Right renal pelvis (tissue), 4 donors: ENCODE measurements around the gene ARHGEF10L. TPM values are rescaled to one million over a fixed set of nuclear protein-coding genes. Genes with fewer than 3 reads are reported as not detected.

Source experiments
- DNase-seq, 4 donors: peaks; one replicate each; pipeline ENCODE4 v3.0.0-alpha.2; 2013; ENCODE audit warnings: low read depth in 4 of 4, low spot score in 3 of 4, missing footprints in 1 of 4
- polyA plus RNA-seq, 4 donors: library from polyadenylated mRNA; unstranded; fragments of 120-200 nt; gene quantifications; one replicate each; pipeline ENCODE4 v1.2.1, GENCODE V29; 2013; ENCODE audit not compliant: insufficient read length in 4 of 4

Gene ARHGEF10L
- polyA plus RNA-seq, 4 donors: 40.6 to 51.3 (median 44.6) TPM

GRCh38 chr1:17546946-17547670, 7.6 kb downstream of the ARHGEF10L start:
- DNase-seq: no peak

- DNase-seq: no peak
Measured at GRCh38 chr1:17549384-17549783, 9.9 kb downstream of the ARHGEF10L start.

GRCh38 chr1:17550729-17551584, 11.5 kb downstream of the ARHGEF10L start:
- no peak for DNase-seq

- DNase-seq: no peak
Measured at GRCh38 chr1:17551755-17552234, 12.3 kb downstream of the ARHGEF10L start.

GRCh38 chr1:17553975-17554700, 14.6 kb downstream of the ARHGEF10L start:
- DNase-seq: no peak

GRCh38 chr1:17554954-17555353, 15.5 kb downstream of the ARHGEF10L start:
- no peak for DNase-seq

GRCh38 chr1:17557986-17558385, 18.5 kb downstream of the ARHGEF10L start:
- no peak for DNase-seq

GRCh38 chr1:17558541-17558940, 19.0 kb downstream of the ARHGEF10L start:
- no peak for DNase-seq

- DNase-seq: no peak
Measured at GRCh38 chr1:17558954-17559614, 19.6 kb downstream of the ARHGEF10L start.

GRCh38 chr1:17559615-17560419, 20.3 kb downstream of the ARHGEF10L start:
- peak in 1 of 4 donors; percentile 75 for DNase-seq

GRCh38 chr1:17561247-17561548, 21.7 kb downstream of the ARHGEF10L start:
- DNase-seq: no peak

- no peak for DNase-seq
Measured at GRCh38 chr1:17561561-17561985, 22.1 kb downstream of the ARHGEF10L start.

GRCh38 chr1:17562375-17562774, 22.9 kb downstream of the ARHGEF10L start:
- no peak for DNase-seq

GRCh38 chr1:17563494-17564281, 24.2 kb downstream of the ARHGEF10L start:
- no peak for DNase-seq

GRCh38 chr1:17564458-17565393, 25.2 kb downstream of the ARHGEF10L start:
- DNase-seq: no peak

- no peak for DNase-seq
Measured at GRCh38 chr1:17565461-17566252, 26.2 kb downstream of the ARHGEF10L start.

GRCh38 chr1:17566417-17566816, 26.9 kb downstream of the ARHGEF10L start:
- DNase-seq: no peak
